ENCODE data around the gene RUFY3. TPM values are rescaled to one million over a fixed set of nuclear protein-coding genes. Genes with fewer than 3 reads are reported as not detected.
"Not testable (repeated sequence)": the region's sequence is repeated elsewhere in the genome, so short reads cannot be mapped to it uniquely, and the experiment has no call there.

RUFY3 gene
- total RNA-seq, 2 experiments from 2014 or later, result 28.6 to 29.3 TPM

GRCh38 chr4:70711599-70711998, 10.2 kb upstream of the RUFY3 start:
- Mint-ChIP-seq H3K36me3 (ENCODE audit: low read depth) (no peaks in the 10 kb centered on the region), H3K4me1 (peaks cover 42% of the 10 kb centered on the region), H3K27ac (peak overlapping the region; percentile 0), H3K27me3 (no peaks in the 10 kb centered on the region), H3K4me3 (no peak overlapping the region), H3K9me3 (no peaks in the 10 kb centered on the region)
- DNase-seq, result no peak
- ChIA-PET POLR2A (no interaction called here), CTCF (no interaction called here)

GRCh38 chr4:70712150-70712549, 9.6 kb upstream of the RUFY3 start:
- H3K4me3 Mint-ChIP-seq, result no peak overlapping the region
- H3K4me1 Mint-ChIP-seq, result peaks cover 36% of the 10 kb centered on the region
- DNase-seq, result no peak
- H3K36me3 Mint-ChIP-seq (ENCODE audit: low read depth), result no peaks in the 10 kb centered on the region
- CTCF ChIA-PET, result interaction anchor here (1.3 kb wide), 1 partner anchor 8 kb away, joined by 4 read pairs; no protein-coding TSS in a partner anchor
- no peaks in the 10 kb centered on the region for H3K9me3 Mint-ChIP-seq
- POLR2A ChIA-PET, result no interaction called here
- no peaks in the 10 kb centered on the region for H3K27me3 Mint-ChIP-seq
- no peak overlapping the region for H3K27ac Mint-ChIP-seq

- no peaks in the 10 kb centered on the region for H3K36me3 Mint-ChIP-seq (ENCODE audit: low read depth)
- no peak for DNase-seq
- H3K4me3 Mint-ChIP-seq, result no peak overlapping the region
- H3K4me1 Mint-ChIP-seq, result peaks cover 38% of the 10 kb centered on the region
- no peaks in the 10 kb centered on the region for H3K9me3 Mint-ChIP-seq
- ChIA-PET POLR2A (no interaction called here), CTCF (interaction anchor here (1.3 kb wide), 1 partner anchor 9 kb away, joined by 4 read pairs; no protein-coding TSS in a partner anchor)
- H3K27me3 Mint-ChIP-seq, result no peaks in the 10 kb centered on the region
- H3K27ac Mint-ChIP-seq, result no peak overlapping the region
These were observed 8.9 kb upstream of the RUFY3 start for GRCh38 chr4:70712604-70713452.

- ChIA-PET POLR2A (no interaction called here), CTCF (interaction anchor here (1.3 kb wide), 1 partner anchor 10 kb away, joined by 4 read pairs; no protein-coding TSS in a partner anchor)
- Mint-ChIP-seq H3K4me3 (no peak overlapping the region), H3K27me3 (no peaks in the 10 kb centered on the region), H3K36me3 (ENCODE audit: low read depth) (no peaks in the 10 kb centered on the region), H3K27ac (no peak overlapping the region), H3K4me1 (peaks cover 38% of the 10 kb centered on the region), H3K9me3 (no peaks in the 10 kb centered on the region)
- DNase-seq, result no peak
These were observed 8.2 kb upstream of the RUFY3 start for GRCh38 chr4:70713453-70714078.

GRCh38 chr4:70714079-70714887, 7.5 kb upstream of the RUFY3 start:
- Mint-ChIP-seq H3K27me3 (no peaks in the 10 kb centered on the region), H3K27ac (no peak overlapping the region), H3K4me1 (peaks cover 37% of the 10 kb centered on the region), H3K9me3 (no peaks in the 10 kb centered on the region), H3K36me3 (ENCODE audit: low read depth) (no peaks in the 10 kb centered on the region), H3K4me3 (no peak overlapping the region)
- CTCF ChIA-PET, result no interaction called here
- DNase-seq, result no peak
- POLR2A ChIA-PET, result no interaction called here

- no peak overlapping the region for H3K27ac Mint-ChIP-seq
- no peak overlapping the region for H3K4me3 Mint-ChIP-seq
- H3K36me3 Mint-ChIP-seq (ENCODE audit: low read depth), result no peaks in the 10 kb centered on the region
- POLR2A ChIA-PET, result no interaction called here
- peaks cover 35% of the 10 kb centered on the region for H3K4me1 Mint-ChIP-seq
- DNase-seq, result no peak
- CTCF ChIA-PET, result interaction anchor here (1.0 to 1.4 kb wide), 2 partner anchors 11 to 21 kb away, joined by 3 to 5 read pairs; no protein-coding TSS in a partner anchor
- no peaks in the 10 kb centered on the region for H3K27me3 Mint-ChIP-seq
- no peaks in the 10 kb centered on the region for H3K9me3 Mint-ChIP-seq
These were observed 6.7 kb upstream of the RUFY3 start for GRCh38 chr4:70715097-70715496.

GRCh38 chr4:70718811-70719604, 2.8 kb upstream of the RUFY3 start:
- ChIA-PET POLR2A (no interaction called here), CTCF (interaction anchor here (1.2 kb wide), 1 partner anchor 13 kb away, joined by 7 read pairs; no protein-coding TSS in a partner anchor)
- H3K4me1 Mint-ChIP-seq, result peaks cover 33% of the 10 kb centered on the region
- no peak overlapping the region for H3K27ac Mint-ChIP-seq
- H3K36me3 Mint-ChIP-seq (ENCODE audit: low read depth), result peaks cover 2% of the 10 kb centered on the region
- no peaks in the 10 kb centered on the region for H3K9me3 Mint-ChIP-seq
- no peak for DNase-seq
- no peaks in the 10 kb centered on the region for H3K27me3 Mint-ChIP-seq
- no peak overlapping the region for H3K4me3 Mint-ChIP-seq

- ChIA-PET POLR2A (interaction anchor here (1.1 kb wide), 1 partner anchor 12 kb away, joined by 3 read pairs; no protein-coding TSS in a partner anchor), CTCF (interaction anchor here (0.6 to 1.2 kb wide), 4 partner anchors 18 to 179 kb away, joined by 3 read pairs; no protein-coding TSS in a partner anchor)
- peak; percentile 38 for DNase-seq
- Mint-ChIP-seq H3K4me3 (no peak overlapping the region), H3K36me3 (ENCODE audit: low read depth) (peaks cover 2% of the 10 kb centered on the region), H3K9me3 (no peaks in the 10 kb centered on the region), H3K27me3 (no peaks in the 10 kb centered on the region), H3K4me1 (peaks cover 22% of the 10 kb centered on the region), H3K27ac (peak overlapping the region; percentile 79)
These were observed 531 bp downstream of the RUFY3 start for GRCh38 chr4:70722199-70722791.

GRCh38 chr4:70724463-70724862, 2.7 kb downstream of the RUFY3 start:
- no peak overlapping the region for H3K4me3 Mint-ChIP-seq
- ChIA-PET POLR2A (no interaction called here), CTCF (interaction anchor here (1.4 to 1.5 kb wide), 2 partner anchors 11 to 21 kb away, joined by 4 to 8 read pairs; no protein-coding TSS in a partner anchor)
- no peak overlapping the region for H3K27ac Mint-ChIP-seq
- peaks cover 20% of the 10 kb centered on the region for H3K4me1 Mint-ChIP-seq
- no peak for DNase-seq
- H3K9me3 Mint-ChIP-seq, result no peaks in the 10 kb centered on the region
- H3K36me3 Mint-ChIP-seq (ENCODE audit: low read depth), result peaks cover 2% of the 10 kb centered on the region
- H3K27me3 Mint-ChIP-seq, result no peaks in the 10 kb centered on the region

- H3K27ac Mint-ChIP-seq, result no peak overlapping the region
- ChIA-PET CTCF (interaction anchor here (1.4 to 1.6 kb wide), 2 partner anchors 9 to 10 kb away, joined by 5 read pairs; no protein-coding TSS in a partner anchor), POLR2A (no interaction called here)
- peaks cover 2% of the 10 kb centered on the region for H3K36me3 Mint-ChIP-seq (ENCODE audit: low read depth)
- no peaks in the 10 kb centered on the region for H3K9me3 Mint-ChIP-seq
- H3K4me3 Mint-ChIP-seq, result no peak overlapping the region
- no peaks in the 10 kb centered on the region for H3K27me3 Mint-ChIP-seq
- H3K4me1 Mint-ChIP-seq, result peaks cover 20% of the 10 kb centered on the region
- DNase-seq, result no peak
These were observed 3.9 kb downstream of the RUFY3 start for GRCh38 chr4:70725633-70726032.

- DNase-seq; H3K27me3 Mint-ChIP-seq; H3K27ac Mint-ChIP-seq; H3K36me3 Mint-ChIP-seq (ENCODE audit: low read depth); POLR2A ChIA-PET; H3K9me3 Mint-ChIP-seq; H3K4me3 Mint-ChIP-seq: not testable (repeated sequence)
- CTCF ChIA-PET, result interaction anchor here (1.4 to 1.6 kb wide), 2 partner anchors 8 to 11 kb away, joined by 5 read pairs; no protein-coding TSS in a partner anchor
- peaks cover 20% of the 10 kb centered on the region for H3K4me1 Mint-ChIP-seq
These were observed 4.8 kb downstream of the RUFY3 start for GRCh38 chr4:70726515-70726914.

GRCh38 chr4:70728091-70728490, 6.3 kb downstream of the RUFY3 start:
- ChIA-PET CTCF (interaction anchor here (0.7 to 1.3 kb wide), 3 partner anchors 17 to 271 kb away, joined by 3 to 4 read pairs (median 3); no protein-coding TSS in a partner anchor), POLR2A (no interaction called here)
- Mint-ChIP-seq H3K27ac (no peak overlapping the region), H3K27me3 (no peaks in the 10 kb centered on the region), H3K9me3 (no peaks in the 10 kb centered on the region), H3K4me3 (no peak overlapping the region), H3K36me3 (ENCODE audit: low read depth) (peaks cover 2% of the 10 kb centered on the region), H3K4me1 (peaks cover 16% of the 10 kb centered on the region)
- DNase-seq, result no peak
